ENCODE data around the gene GRB2. TPM values are rescaled to one million over a fixed set of nuclear protein-coding genes. Genes with fewer than 3 reads are reported as not detected.

The GRB2 gene
- total and polyA plus RNA-seq, 7 donors: 39.5 to 71.6 (median 65.0) TPM

DNA sequence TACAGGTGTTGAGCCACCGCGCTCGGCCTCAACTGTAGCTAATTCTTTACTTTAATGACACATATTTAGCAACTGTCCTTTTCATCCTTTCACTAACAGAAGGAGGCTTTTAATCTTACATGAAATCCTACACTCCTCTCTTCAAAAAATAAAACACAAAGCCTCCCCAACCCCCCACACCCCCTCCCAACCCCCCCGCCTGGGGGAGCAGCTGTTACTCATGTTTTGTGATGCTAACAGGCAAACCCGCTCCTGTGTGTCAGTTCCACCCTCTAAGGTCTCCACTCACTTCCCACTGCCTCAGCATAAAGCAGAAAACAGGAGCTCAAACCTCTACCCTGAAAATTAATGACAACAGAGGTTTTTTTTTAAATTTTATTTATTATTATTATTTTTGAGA, 60.8 kb downstream of the GRB2 start:
- no peaks in the 10 kb centered on the region for H3K27me3 ChIP-seq (ENCODE audit: insufficient read depth in 3 of 3, low read length in 2 of 3)
- WGBS, 3 donors: 41 to 69% (median 58%) methylated on average over 5 of the region's 5 CpGs
- DNase-seq (no peak), ATAC-seq (no peak)
- H3K27ac ChIP-seq: no peak overlapping the region
- peaks cover 66% of the 10 kb centered on the region for H3K4me1 ChIP-seq
- H3K4me3 ChIP-seq: no peak overlapping the region
- intact Hi-C loops (cut with DNase I): loop anchor here in 1 of 2 donors (10.0 kb wide), 1 partner anchor 390 kb away; no protein-coding TSS in a partner anchor
- H3K9me3 ChIP-seq: no peaks in the 10 kb centered on the region
- no peaks in the 10 kb centered on the region for H3K36me3 ChIP-seq (ENCODE audit: insufficient read depth in 1 of 2, low read depth in 1 of 2)
- TF ChIP-seq, protein P1, sequence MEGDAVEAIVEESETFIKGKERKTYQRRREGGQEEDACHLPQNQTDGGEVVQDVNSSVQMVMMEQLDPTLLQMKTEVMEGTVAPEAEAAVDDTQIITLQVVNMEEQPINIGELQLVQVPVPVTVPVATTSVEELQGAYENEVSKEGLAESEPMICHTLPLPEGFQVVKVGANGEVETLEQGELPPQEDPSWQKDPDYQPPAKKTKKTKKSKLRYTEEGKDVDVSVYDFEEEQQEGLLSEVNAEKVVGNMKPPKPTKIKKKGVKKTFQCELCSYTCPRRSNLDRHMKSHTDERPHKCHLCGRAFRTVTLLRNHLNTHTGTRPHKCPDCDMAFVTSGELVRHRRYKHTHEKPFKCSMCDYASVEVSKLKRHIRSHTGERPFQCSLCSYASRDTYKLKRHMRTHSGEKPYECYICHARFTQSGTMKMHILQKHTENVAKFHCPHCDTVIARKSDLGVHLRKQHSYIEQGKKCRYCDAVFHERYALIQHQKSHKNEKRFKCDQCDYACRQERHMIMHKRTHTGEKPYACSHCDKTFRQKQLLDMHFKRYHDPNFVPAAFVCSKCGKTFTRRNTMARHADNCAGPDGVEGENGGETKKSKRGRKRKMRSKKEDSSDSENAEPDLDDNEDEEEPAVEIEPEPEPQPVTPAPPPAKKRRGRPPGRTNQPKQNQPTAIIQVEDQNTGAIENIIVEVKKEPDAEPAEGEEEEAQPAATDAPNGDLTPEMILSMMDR (IDR thresholded peaks at IDR 0.05): no peak

DNA sequence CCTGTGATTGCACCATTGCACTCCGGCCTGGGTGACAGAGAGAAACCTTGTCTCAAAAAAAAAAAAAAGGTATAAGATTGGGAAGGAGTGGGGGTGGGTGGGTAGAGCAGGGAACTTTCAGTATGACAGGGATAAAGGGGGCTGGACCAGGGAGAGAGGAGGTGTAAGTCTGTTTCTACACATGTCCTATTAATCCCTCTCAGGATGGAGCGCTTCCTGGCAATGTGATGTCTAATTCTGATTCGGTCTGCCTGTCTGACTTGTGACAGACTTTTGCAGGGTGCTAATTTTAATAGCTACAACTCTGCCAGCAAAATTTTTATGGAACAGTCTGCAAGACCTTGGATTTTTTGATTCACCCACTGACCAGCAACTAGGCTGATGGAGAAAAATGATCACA, 62.5 kb downstream of the GRB2 start:
- 45 to 61% (median 56%) methylated on average over 3 of the region's 3 CpGs for WGBS, 3 donors
- TF ChIP-seq, protein P1 (IDR thresholded peaks at IDR 0.05): no peak
- intact Hi-C loops (cut with DNase I): loop anchor here in 1 of 2 donors (10.0 kb wide), 1 partner anchor 392 kb away; no protein-coding TSS in a partner anchor
- Histone ChIP-seq H3K4me1 (peaks cover 58% of the 10 kb centered on the region), H3K4me3 (no peak overlapping the region), H3K9me3 (no peaks in the 10 kb centered on the region), H3K27me3 (ENCODE audit: insufficient read depth in 3 of 3, low read length in 2 of 3) (no peaks in the 10 kb centered on the region), H3K36me3 (ENCODE audit: insufficient read depth in 1 of 2, low read depth in 1 of 2) (no peaks in the 10 kb centered on the region), H3K27ac (no peak overlapping the region)
- DNase-seq (no peak), ATAC-seq (peak in 2 of 4 donors; percentile 51 to 76)

DNA sequence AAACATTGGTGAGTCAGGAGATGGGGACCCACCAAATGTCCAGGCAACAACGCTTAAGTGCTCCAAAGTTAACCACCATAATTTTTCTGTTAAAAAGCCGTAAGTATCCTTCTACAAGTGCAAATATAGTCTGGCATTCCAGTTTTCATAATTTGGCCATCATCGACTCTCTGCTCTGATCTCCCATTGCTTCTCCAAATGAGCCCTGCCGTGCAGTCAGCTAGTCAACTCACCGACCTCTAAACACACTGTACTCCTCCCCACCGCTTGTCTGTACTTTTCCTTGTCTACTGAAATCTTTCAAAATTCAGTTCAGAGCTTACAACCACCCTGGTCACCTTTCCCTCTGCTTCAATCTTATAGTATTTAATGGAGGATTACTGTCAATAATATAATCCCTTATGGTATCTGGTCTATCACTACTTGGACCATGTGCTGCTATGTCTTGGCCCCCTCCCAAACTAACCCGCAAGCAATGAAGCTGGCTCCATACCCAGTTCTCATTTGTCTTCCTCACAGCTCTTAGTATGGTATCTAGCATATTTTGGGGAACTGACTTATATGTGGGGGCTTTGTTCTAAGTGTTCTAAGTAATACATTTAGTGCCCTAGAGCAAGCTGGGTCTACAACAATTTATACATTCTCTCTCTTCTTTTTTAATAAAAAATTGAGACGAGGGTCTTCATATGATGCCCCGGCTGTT, 63.5 kb downstream of the GRB2 start:
- H3K4me3 ChIP-seq: no peak overlapping the region
- H3K36me3 ChIP-seq (ENCODE audit: insufficient read depth in 1 of 2, low read depth in 1 of 2): no peaks in the 10 kb centered on the region
- intact Hi-C loops (cut with DNase I): loop anchor here in 1 of 2 donors (10.0 kb wide), 1 partner anchor 393 kb away; no protein-coding TSS in a partner anchor
- ATAC-seq (no peak), DNase-seq (no peak)
- no peaks in the 10 kb centered on the region for H3K27me3 ChIP-seq (ENCODE audit: insufficient read depth in 3 of 3, low read length in 2 of 3)
- no peaks in the 10 kb centered on the region for H3K9me3 ChIP-seq
- WGBS, 3 donors: 65 to 77% (median 67%) methylated on average over 9 of the region's 9 CpGs
- TF ChIP-seq, protein P1 (IDR thresholded peaks at IDR 0.05): no peak
- peaks cover 47% of the 10 kb centered on the region for H3K4me1 ChIP-seq
- no peak overlapping the region for H3K27ac ChIP-seq

DNA sequence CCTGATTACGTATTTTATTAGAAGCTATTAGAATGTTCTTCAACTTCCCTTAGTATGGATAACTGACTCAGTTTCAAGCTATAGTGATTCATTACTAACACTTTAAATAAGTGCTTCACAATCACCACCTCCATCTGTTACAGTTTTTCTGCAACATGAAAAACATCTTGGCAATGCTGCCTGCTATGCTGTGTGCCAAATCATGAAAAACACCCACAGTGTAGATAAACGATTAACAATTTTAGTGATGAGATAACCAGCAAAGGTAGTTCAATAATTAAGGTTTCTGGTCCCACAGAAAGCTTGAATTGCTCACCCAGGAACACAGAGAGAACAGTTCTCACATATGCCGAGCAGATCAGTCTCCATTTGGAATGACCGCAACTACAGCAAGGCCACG, 64.8 kb downstream of the GRB2 start:
- 53 to 67% (median 57%) methylated on average over 5 of the region's 5 CpGs for WGBS, 3 donors
- Histone ChIP-seq H3K36me3 (ENCODE audit: insufficient read depth in 1 of 2, low read depth in 1 of 2) (no peaks in the 10 kb centered on the region), H3K4me1 (peaks cover 38% of the 10 kb centered on the region), H3K27ac (no peak overlapping the region), H3K27me3 (ENCODE audit: insufficient read depth in 3 of 3, low read length in 2 of 3) (no peaks in the 10 kb centered on the region), H3K9me3 (no peaks in the 10 kb centered on the region), H3K4me3 (no peak overlapping the region)
- TF ChIP-seq, protein P1 (IDR thresholded peaks at IDR 0.05): no peak
- intact Hi-C loops (cut with DNase I): loop anchor here in 1 of 2 donors (10.0 kb wide), 1 partner anchor 394 kb away; no protein-coding TSS in a partner anchor
- no peak for ATAC-seq
- no peak for DNase-seq
